ENCODE data around the gene L3MBTL4. TPM values are rescaled to one million over a fixed set of nuclear protein-coding genes. Genes with fewer than 3 reads are reported as not detected.

The L3MBTL4 gene
- total RNA-seq, 2 experiments from 2014 or later, result not detected

GRCh38 chr18:5972298-5972697 lies 442.4 kb downstream of the L3MBTL4 start:
- ChIA-PET CTCF (ENCODE audit: unreplicated experiment) (no interaction called here), POLR2A (interaction anchor here (0.6 kb wide), 1 partner anchor 783 kb away, joined by 4 read pairs; no protein-coding TSS in a partner anchor)
- no peak overlapping the region for H3K27ac ChIP-seq (ENCODE audit: low read depth, low read length, poor library complexity, severe bottlenecking)
- no TSS peak for BruUV-seq (replicated peaks)
- H4K20me1 ChIP-seq (ENCODE audit: insufficient read depth, low read length), result no peaks in the 10 kb centered on the region
- H3K4me3 ChIP-seq (ENCODE audit: low read depth, low read length, poor library complexity, severe bottlenecking), result no peak overlapping the region
- no peaks in the 10 kb centered on the region for H3K4me1 ChIP-seq (ENCODE audit: insufficient read depth, low read length, poor library complexity, severe bottlenecking)
- TF ChIP-seq, protein P1, sequence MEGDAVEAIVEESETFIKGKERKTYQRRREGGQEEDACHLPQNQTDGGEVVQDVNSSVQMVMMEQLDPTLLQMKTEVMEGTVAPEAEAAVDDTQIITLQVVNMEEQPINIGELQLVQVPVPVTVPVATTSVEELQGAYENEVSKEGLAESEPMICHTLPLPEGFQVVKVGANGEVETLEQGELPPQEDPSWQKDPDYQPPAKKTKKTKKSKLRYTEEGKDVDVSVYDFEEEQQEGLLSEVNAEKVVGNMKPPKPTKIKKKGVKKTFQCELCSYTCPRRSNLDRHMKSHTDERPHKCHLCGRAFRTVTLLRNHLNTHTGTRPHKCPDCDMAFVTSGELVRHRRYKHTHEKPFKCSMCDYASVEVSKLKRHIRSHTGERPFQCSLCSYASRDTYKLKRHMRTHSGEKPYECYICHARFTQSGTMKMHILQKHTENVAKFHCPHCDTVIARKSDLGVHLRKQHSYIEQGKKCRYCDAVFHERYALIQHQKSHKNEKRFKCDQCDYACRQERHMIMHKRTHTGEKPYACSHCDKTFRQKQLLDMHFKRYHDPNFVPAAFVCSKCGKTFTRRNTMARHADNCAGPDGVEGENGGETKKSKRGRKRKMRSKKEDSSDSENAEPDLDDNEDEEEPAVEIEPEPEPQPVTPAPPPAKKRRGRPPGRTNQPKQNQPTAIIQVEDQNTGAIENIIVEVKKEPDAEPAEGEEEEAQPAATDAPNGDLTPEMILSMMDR (conservative IDR thresholded peaks at IDR 0.05; ENCODE audit: low read length), result no peak
- TF ChIP-seq EZH2phosphoT487 (IDR thresholded peaks at IDR 0.05; ENCODE audit: borderline replicate concordance, low read depth, low read length), result no peak
- no peaks in the 10 kb centered on the region for H3K79me2 ChIP-seq (ENCODE audit: insufficient read depth, low read depth, low read length)
- H3K9me3 ChIP-seq (ENCODE audit: low read length), result no peaks in the 10 kb centered on the region
- intact Hi-C loops (cut with micrococcal nuclease; ENCODE audit: unreplicated experiment), result no loop called here
- H3K36me3 ChIP-seq (ENCODE audit: insufficient read depth, low read length), result no peaks in the 10 kb centered on the region
- no peak overlapping the region for H2AFZ ChIP-seq (ENCODE audit: low read length)
- no peaks in the 10 kb centered on the region for H3K9me2 ChIP-seq (ENCODE audit: insufficient read depth, low read length)
- no peak overlapping the region for H3K4me2 ChIP-seq (ENCODE audit: low read length)
- DNase-seq (ENCODE audit: low spot score), result no peak

GRCh38 chr18:5969989-5970403 lies 444.7 kb downstream of the L3MBTL4 start:
- no peak overlapping the region for H3K4me2 ChIP-seq (ENCODE audit: low read length)

DNA sequence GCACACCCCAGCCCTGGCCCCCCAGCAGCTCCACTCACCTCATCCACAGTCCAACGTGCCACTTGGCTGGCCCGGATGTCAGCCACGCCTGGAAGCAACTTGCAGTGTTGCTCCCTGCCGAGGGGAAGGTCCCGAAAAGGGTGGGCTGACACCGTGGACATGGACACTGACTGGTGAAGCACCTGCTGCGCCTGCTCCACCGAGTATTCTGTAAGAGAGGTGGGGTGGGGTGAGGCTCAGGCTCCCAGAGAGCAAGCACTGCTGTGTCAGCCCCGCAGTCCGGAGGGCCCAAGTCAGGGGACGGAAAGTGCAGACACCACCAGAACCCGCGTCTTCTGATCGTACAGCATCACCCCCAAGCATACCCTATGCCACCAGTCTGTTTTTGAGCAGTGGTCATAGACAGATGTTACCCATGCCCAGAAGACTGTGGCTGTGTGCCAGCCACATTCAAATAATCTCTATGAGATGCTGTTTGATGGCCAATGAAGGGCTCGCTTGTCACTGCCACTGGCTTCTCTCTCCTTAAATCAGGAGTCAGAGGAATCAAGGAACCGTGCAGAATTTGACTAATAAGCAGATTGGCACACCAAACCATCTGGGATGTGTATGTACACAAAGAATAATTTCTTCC lies 445.2 kb downstream of the L3MBTL4 start:
- DNase-seq (ENCODE audit: low spot score), result no peak
- Histone ChIP-seq H3K9me3 (ENCODE audit: low read length) (no peaks in the 10 kb centered on the region), H3K4me3 (ENCODE audit: low read depth, low read length, poor library complexity, severe bottlenecking) (no peak overlapping the region), H3K4me1 (ENCODE audit: insufficient read depth, low read length, poor library complexity, severe bottlenecking) (no peaks in the 10 kb centered on the region), H3K9me2 (ENCODE audit: insufficient read depth, low read length) (no peaks in the 10 kb centered on the region), H3K79me2 (ENCODE audit: insufficient read depth, low read depth, low read length) (no peaks in the 10 kb centered on the region), H4K20me1 (ENCODE audit: insufficient read depth, low read length) (no peaks in the 10 kb centered on the region), H2AFZ (ENCODE audit: low read length) (no peak overlapping the region), H3K36me3 (ENCODE audit: insufficient read depth, low read length) (no peaks in the 10 kb centered on the region), H3K4me2 (ENCODE audit: low read length) (no peak overlapping the region), H3K27ac (ENCODE audit: low read depth, low read length, poor library complexity, severe bottlenecking) (no peak overlapping the region)
- BruUV-seq (replicated peaks), result no TSS peak
- intact Hi-C loops (cut with micrococcal nuclease; ENCODE audit: unreplicated experiment), result no loop called here
- ChIA-PET POLR2A (no interaction called here), CTCF (ENCODE audit: unreplicated experiment) (no interaction called here)
- no peak for TF ChIP-seq EZH2phosphoT487 (IDR thresholded peaks at IDR 0.05; ENCODE audit: borderline replicate concordance, low read depth, low read length)
- TF ChIP-seq, protein P1 (conservative IDR thresholded peaks at IDR 0.05; ENCODE audit: low read length), result no peak

More at GRCh38 chr18:5969989-5970403, 444.7 kb downstream of the L3MBTL4 start:
- Histone ChIP-seq H3K9me2 (ENCODE audit: insufficient read depth, low read length) (no peaks in the 10 kb centered on the region), H4K20me1 (ENCODE audit: insufficient read depth, low read length) (no peaks in the 10 kb centered on the region), H3K4me1 (ENCODE audit: insufficient read depth, low read length, poor library complexity, severe bottlenecking) (no peaks in the 10 kb centered on the region), H3K36me3 (ENCODE audit: insufficient read depth, low read length) (no peaks in the 10 kb centered on the region), H3K79me2 (ENCODE audit: insufficient read depth, low read depth, low read length) (no peaks in the 10 kb centered on the region), H3K4me3 (ENCODE audit: low read depth, low read length, poor library complexity, severe bottlenecking) (no peak overlapping the region), H3K9me3 (ENCODE audit: low read length) (no peaks in the 10 kb centered on the region), H2AFZ (ENCODE audit: low read length) (no peak overlapping the region), H3K27ac (ENCODE audit: low read depth, low read length, poor library complexity, severe bottlenecking) (no peak overlapping the region)
- intact Hi-C loops (cut with micrococcal nuclease; ENCODE audit: unreplicated experiment), result no loop called here
- no TSS peak for BruUV-seq (replicated peaks)
- POLR2A ChIA-PET, result no interaction called here
- no peak for DNase-seq (ENCODE audit: low spot score)
- no peak for TF ChIP-seq EZH2phosphoT487 (IDR thresholded peaks at IDR 0.05; ENCODE audit: borderline replicate concordance, low read depth, low read length)
- TF ChIP-seq, protein P1 (conservative IDR thresholded peaks at IDR 0.05; ENCODE audit: low read length), result no peak
- CTCF ChIA-PET (ENCODE audit: unreplicated experiment), result no interaction called here
